Tibial artery (tissue), 4 donors: ENCODE results near the gene SERPINA10.

Experiments used
- DNase-seq, 2 donors: peaks; one replicate each; pipeline ENCODE4 v3.0.0-alpha.2; 2019
- H3K27ac ChIP-seq, 2 donors: fragments of 200-600 bp; sonication (generic) in 1 of 2; 1 replicate in 1 of 2; 2 replicates in 1 of 2; pipeline ENCODE4 v1.5.1; 2018 to 2019; ENCODE audit warnings: mild to moderate bottlenecking in 1 of 2
- H3K27me3 ChIP-seq, 2 donors: fragments of 200-600 bp; sonication (generic) in 1 of 2; one replicate each; pipeline versions ENCODE4 v1.5.1 to v1.6.0; 2016 to 2019
- H3K36me3 ChIP-seq, 3 donors: fragments of 200-600 bp; sonication (generic) in 2 of 3; one replicate each; pipeline ENCODE4 v1.5.1; 2016 to 2019; ENCODE audit warnings: mild to moderate bottlenecking in 2 of 3
- H3K4me1 ChIP-seq, 4 donors: fragments of 200-600 bp; sonication (generic) in 2 of 4; 1 replicate in 3 of 4; 2 replicates in 1 of 4; pipeline ENCODE4 v1.5.1; 2016 to 2019
- H3K4me3 ChIP-seq, 2 donors: fragments of 200-600 bp; sonication (generic) in 1 of 2; 1 replicate in 1 of 2; 2 replicates in 1 of 2; pipeline ENCODE4 v1.5.1; 2018 to 2019; ENCODE audit warnings: mild to moderate bottlenecking in 2 of 2
- H3K9me3 ChIP-seq, 3 donors: fragments of 200-600 bp; sonication (generic) in 1 of 3; one replicate each; pipeline ENCODE4 v1.5.1; 2016 to 2019
- intact Hi-C: fragments of 100-400 bp; cut with DNase I; formaldehyde crosslinking; loops from one replicate; pipeline ENCODE4 v1.15.0; 2023; ENCODE audit warnings: low total_unique reads
- TF ChIP-seq, protein P1 (sequence below), 2 experiments: fragments of 200-600 bp in 1 of 2; fragments of 450-650 bp in 1 of 2; IDR thresholded peaks; one replicate each; pipeline ENCODE4 v1.5.1; 2017 to 2019; ENCODE audit warnings: antibody characterized with exemption in 2 of 2, mild to moderate bottlenecking in 1 of 2, moderate library complexity in 1 of 2

The SERPINA10 gene

DNA sequence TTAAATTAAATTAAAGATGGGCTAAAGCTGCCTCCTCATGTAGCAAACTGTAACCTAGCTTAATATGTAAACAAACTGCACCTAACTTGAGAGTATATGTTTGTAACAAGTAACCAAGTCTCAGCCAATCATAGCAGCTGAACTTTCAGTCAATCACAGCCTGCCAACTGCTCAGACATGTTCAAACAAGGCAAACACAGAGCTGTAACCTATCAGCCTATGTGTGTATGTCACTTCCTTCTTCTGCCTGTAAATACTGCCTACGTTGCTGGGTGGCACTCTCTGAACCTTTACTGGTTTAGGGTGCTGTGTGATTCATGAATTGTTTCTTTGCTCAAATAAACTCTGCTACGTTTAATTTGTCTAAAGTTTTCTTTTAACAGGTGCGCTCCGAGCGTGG, 27.2 kb upstream of the SERPINA10 start:
- intact Hi-C loops, result no loop called here
- no peak overlapping the region for H3K4me3 ChIP-seq
- TF ChIP-seq, protein P1, sequence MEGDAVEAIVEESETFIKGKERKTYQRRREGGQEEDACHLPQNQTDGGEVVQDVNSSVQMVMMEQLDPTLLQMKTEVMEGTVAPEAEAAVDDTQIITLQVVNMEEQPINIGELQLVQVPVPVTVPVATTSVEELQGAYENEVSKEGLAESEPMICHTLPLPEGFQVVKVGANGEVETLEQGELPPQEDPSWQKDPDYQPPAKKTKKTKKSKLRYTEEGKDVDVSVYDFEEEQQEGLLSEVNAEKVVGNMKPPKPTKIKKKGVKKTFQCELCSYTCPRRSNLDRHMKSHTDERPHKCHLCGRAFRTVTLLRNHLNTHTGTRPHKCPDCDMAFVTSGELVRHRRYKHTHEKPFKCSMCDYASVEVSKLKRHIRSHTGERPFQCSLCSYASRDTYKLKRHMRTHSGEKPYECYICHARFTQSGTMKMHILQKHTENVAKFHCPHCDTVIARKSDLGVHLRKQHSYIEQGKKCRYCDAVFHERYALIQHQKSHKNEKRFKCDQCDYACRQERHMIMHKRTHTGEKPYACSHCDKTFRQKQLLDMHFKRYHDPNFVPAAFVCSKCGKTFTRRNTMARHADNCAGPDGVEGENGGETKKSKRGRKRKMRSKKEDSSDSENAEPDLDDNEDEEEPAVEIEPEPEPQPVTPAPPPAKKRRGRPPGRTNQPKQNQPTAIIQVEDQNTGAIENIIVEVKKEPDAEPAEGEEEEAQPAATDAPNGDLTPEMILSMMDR (IDR thresholded peaks at IDR 0.05), result no peak
- H3K27me3 ChIP-seq, result peaks cover 0 to 2% of the 10 kb centered on the region in 2 donors
- no peaks in the 10 kb centered on the region for H3K36me3 ChIP-seq
- DNase-seq, result no peak
- no peaks in the 10 kb centered on the region for H3K9me3 ChIP-seq
- no peak overlapping the region for H3K27ac ChIP-seq
- no peaks in the 10 kb centered on the region for H3K4me1 ChIP-seq

DNA sequence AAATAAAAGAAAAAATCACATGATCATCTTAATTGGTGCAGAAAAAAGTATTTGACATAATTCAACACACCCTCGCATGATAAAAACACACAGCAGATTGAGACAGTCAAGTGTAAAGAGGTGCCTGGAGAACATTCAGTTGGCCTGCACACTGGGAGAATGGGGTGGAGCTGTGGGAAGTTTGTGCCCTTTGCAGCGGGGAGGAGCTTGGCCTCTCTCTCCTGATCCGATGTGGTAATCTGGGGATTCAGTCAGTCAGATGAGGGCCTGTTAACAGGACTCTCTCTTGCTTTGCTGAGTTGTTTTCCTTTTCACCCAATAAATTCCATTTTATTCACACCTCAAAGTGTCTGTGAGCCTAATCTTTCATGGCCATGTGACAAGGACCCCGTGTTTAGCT, 24.2 kb upstream of the SERPINA10 start:
- no peak overlapping the region for H3K27ac ChIP-seq
- DNase-seq, result peak; percentile 78 to 81
- H3K4me1 ChIP-seq, result no peaks in the 10 kb centered on the region
- H3K36me3 ChIP-seq, result no peaks in the 10 kb centered on the region
- no peaks in the 10 kb centered on the region for H3K9me3 ChIP-seq
- intact Hi-C loops, result no loop called here
- no peak overlapping the region for H3K4me3 ChIP-seq
- TF ChIP-seq, protein P1 (IDR thresholded peaks at IDR 0.05), result no peak
- H3K27me3 ChIP-seq, result peaks cover 0 to 2% of the 10 kb centered on the region in 2 donors

DNA sequence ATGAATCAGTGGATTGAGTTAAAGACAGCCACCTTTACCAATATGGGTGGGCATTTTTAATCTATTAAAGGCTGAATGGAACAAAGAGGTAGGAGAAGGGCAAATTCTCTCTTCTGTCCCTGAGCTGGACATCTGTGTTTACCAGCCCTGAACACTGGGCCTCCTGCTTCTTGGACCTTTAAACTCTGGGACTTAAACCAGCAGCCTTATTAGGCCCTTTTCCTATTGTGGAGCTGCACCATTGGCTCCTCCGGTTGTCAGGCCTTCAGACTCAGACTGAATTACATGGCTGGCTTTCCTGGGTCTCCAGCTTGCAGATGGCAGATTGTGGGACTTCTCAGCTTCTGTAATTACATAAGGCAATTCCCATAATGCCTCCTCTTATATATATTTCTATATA, 23.6 kb upstream of the SERPINA10 start:
- TF ChIP-seq, protein P1 (IDR thresholded peaks at IDR 0.05), result no peak
- no peak for DNase-seq

DNA sequence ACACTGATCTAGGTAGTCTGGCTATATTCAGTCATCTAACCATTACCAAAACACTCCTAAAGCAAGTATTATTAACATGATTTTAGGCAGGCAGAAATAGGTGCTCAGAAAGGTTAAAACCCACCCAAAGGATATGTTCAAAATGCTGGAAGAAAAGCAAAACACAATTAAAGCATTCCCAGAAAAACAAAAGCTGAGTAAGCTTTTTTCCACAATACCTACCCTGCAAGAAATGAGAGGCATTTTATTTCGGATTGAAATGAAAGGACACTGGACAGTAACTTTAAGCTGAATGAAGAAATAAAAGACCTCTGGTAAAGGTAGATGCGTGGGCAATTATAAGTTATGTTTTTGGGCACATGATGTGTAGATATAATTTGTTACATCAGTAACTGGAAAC, 21.8 kb upstream of the SERPINA10 start:
- no peaks in the 10 kb centered on the region for H3K27me3 ChIP-seq
- H3K36me3 ChIP-seq, result no peaks in the 10 kb centered on the region
- TF ChIP-seq, protein P1 (IDR thresholded peaks at IDR 0.05), result no peak
- H3K9me3 ChIP-seq, result no peaks in the 10 kb centered on the region
- intact Hi-C loops, result no loop called here
- H3K4me3 ChIP-seq, result no peak overlapping the region
- H3K4me1 ChIP-seq, result no peaks in the 10 kb centered on the region
- no peak for DNase-seq
- no peak overlapping the region for H3K27ac ChIP-seq

More for the DNA sequence above, 23.6 kb upstream of the SERPINA10 start:
- no peaks in the 10 kb centered on the region for H3K9me3 ChIP-seq
- H3K27me3 ChIP-seq, result peaks cover 0 to 2% of the 10 kb centered on the region in 2 donors
- intact Hi-C loops, result no loop called here
- H3K36me3 ChIP-seq, result no peaks in the 10 kb centered on the region
- H3K4me1 ChIP-seq, result no peaks in the 10 kb centered on the region
- no peak overlapping the region for H3K27ac ChIP-seq
- H3K4me3 ChIP-seq, result no peak overlapping the region

DNA sequence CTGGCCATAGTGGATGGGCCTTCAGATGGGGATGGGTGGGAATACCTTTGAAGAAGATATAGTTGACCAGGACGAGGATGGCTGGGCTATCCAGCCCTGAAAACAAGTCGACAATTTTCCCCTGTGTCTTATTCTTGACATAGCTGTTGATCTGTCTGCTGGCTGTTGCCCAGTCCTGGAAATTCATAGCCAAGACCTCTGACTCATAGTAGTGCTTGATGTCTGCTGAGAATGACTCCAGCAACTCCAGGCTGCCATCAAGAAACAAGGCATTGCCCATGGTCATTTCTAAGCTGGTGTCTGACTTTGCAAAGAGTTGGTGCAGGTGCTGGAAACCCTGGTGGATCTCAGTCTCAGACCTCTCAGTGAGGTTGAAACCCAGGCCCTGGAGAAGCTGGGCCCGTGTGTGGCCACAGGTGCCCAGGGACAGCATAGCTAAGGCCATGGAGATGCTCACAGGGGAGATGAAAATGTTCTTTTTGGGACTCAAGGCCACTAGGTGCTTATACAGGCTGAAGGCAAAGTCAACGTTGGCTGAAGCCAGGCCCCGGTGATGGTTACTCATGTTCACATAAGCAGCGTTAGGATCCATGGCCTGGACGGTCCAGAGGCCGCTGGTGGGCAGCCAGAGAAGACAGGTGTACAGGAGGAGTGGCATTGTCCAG, 21.1 kb upstream of the SERPINA10 start:
- Histone ChIP-seq H3K27me3 (no peaks in the 10 kb centered on the region), H3K4me1 (no peaks in the 10 kb centered on the region), H3K36me3 (no peaks in the 10 kb centered on the region), H3K4me3 (no peak overlapping the region), H3K9me3 (no peaks in the 10 kb centered on the region), H3K27ac (no peak overlapping the region)
- peak in 1 of 2 donors; percentile 82 for DNase-seq
- intact Hi-C loops, result no loop called here
- TF ChIP-seq, protein P1 (IDR thresholded peaks at IDR 0.05), result no peak
